ENCODE data around the gene PPP1R3G. TPM values are rescaled to one million over a fixed set of nuclear protein-coding genes. Genes with fewer than 3 reads are reported as not detected.

PPP1R3G gene
- total RNA-seq, 1 donor from 2014 or later: 1.6 TPM

- DNase-seq (ENCODE audit: low spot score in 2 of 2): no peak
Observed at GRCh38 chr6:5091210-5092069, 6.3 kb downstream of the PPP1R3G start.

GRCh38 chr6:5093231-5094015 is 8.3 kb downstream of the PPP1R3G start:
- FAIRE-seq (no peak), DNase-seq (ENCODE audit: low spot score in 2 of 2) (no peak)

More at GRCh38 chr6:5091210-5092069, 6.3 kb downstream of the PPP1R3G start:
- FAIRE-seq: no peak

- no peak for DNase-seq (ENCODE audit: low spot score in 2 of 2)
- FAIRE-seq: no peak
Observed at GRCh38 chr6:5094327-5094726, 9.2 kb downstream of the PPP1R3G start.

- no peak for DNase-seq (ENCODE audit: low spot score in 2 of 2)
Observed at GRCh38 chr6:5095236-5095635, 10.1 kb downstream of the PPP1R3G start.

GRCh38 chr6:5096482-5096881 is 11.3 kb downstream of the PPP1R3G start:
- no peak for DNase-seq (ENCODE audit: low spot score in 2 of 2)
- FAIRE-seq: no peak

More at GRCh38 chr6:5095236-5095635, 10.1 kb downstream of the PPP1R3G start:
- FAIRE-seq: no peak

- DNase-seq (ENCODE audit: low spot score in 2 of 2): no peak
- FAIRE-seq: no peak
Observed at GRCh38 chr6:5098501-5099270, 13.5 kb downstream of the PPP1R3G start.

GRCh38 chr6:5099537-5099936 is 14.4 kb downstream of the PPP1R3G start:
- FAIRE-seq (no peak), DNase-seq (ENCODE audit: low spot score in 2 of 2) (no peak)

- DNase-seq (ENCODE audit: low spot score in 2 of 2) (no peak), FAIRE-seq (no peak)
Observed at GRCh38 chr6:5100806-5101205, 15.7 kb downstream of the PPP1R3G start.

- no peak for FAIRE-seq
- no peak for DNase-seq (ENCODE audit: low spot score in 2 of 2)
Observed at GRCh38 chr6:5102267-5102970, 17.3 kb downstream of the PPP1R3G start.

- DNase-seq (ENCODE audit: low spot score in 2 of 2) (no peak), FAIRE-seq (no peak)
Observed at GRCh38 chr6:5103250-5103649, 18.1 kb downstream of the PPP1R3G start.

GRCh38 chr6:5104667-5105066 is 19.5 kb downstream of the PPP1R3G start:
- no peak for DNase-seq (ENCODE audit: low spot score in 2 of 2)
- FAIRE-seq: no peak

GRCh38 chr6:5105146-5105545 is 20.0 kb downstream of the PPP1R3G start:
- no peak for FAIRE-seq
- DNase-seq (ENCODE audit: low spot score in 2 of 2): no peak

GRCh38 chr6:5107341-5107740 is 22.2 kb downstream of the PPP1R3G start:
- no peak for DNase-seq (ENCODE audit: low spot score in 2 of 2)
- FAIRE-seq: no peak

GRCh38 chr6:5108068-5108467 is 22.9 kb downstream of the PPP1R3G start:
- DNase-seq (ENCODE audit: low spot score in 2 of 2) (peak in 1 of 2 donors; percentile 49), FAIRE-seq (no peak)

GRCh38 chr6:5108536-5109150 is 23.5 kb downstream of the PPP1R3G start:
- no peak for DNase-seq (ENCODE audit: low spot score in 2 of 2)
- no peak for FAIRE-seq

GRCh38 chr6:5109436-5109835 is 24.3 kb downstream of the PPP1R3G start:
- no peak for DNase-seq (ENCODE audit: low spot score in 2 of 2)
- no peak for FAIRE-seq

GRCh38 chr6:5110246-5110645 is 25.1 kb downstream of the PPP1R3G start:
- no peak for FAIRE-seq
- no peak for DNase-seq (ENCODE audit: low spot score in 2 of 2)

GRCh38 chr6:5111626-5112025 is 26.5 kb downstream of the PPP1R3G start:
- DNase-seq (ENCODE audit: low spot score in 2 of 2) (no peak), FAIRE-seq (no peak)

- no peak for FAIRE-seq
- no peak for DNase-seq (ENCODE audit: low spot score in 2 of 2)
Observed at GRCh38 chr6:5112066-5112799, 27.1 kb downstream of the PPP1R3G start.

All from frontal cortex (tissue), 4 donors.